Type B pancreatic cell (in vitro differentiated cells): ENCODE results near the gene CCBE1. TPM values are rescaled to one million over a fixed set of nuclear protein-coding genes. Genes with fewer than 3 reads are reported as not detected.

ENCODE experiments used
- DNase-seq: peaks from one replicate; pipeline ENCODE4 v3.0.0; 2021; ENCODE audit warnings: mixed read lengths; ENCODE audit not compliant: unreplicated experiment; ENCODE audit errors: extremely low spot score
- H3K27ac Mint-ChIP-seq: 2 replicates; pipeline ENCODE4 v1.8.0; 2021; ENCODE audit warnings: mild to moderate bottlenecking, mixed read lengths
- H3K27me3 Mint-ChIP-seq: 2 replicates; pipeline ENCODE4 v1.8.0; 2021; ENCODE audit warnings: mixed read lengths
- H3K36me3 Mint-ChIP-seq: 2 replicates; pipeline ENCODE4 v1.8.0; 2021; ENCODE audit warnings: mixed read lengths
- H3K4me1 Mint-ChIP-seq: one replicate; pipeline ENCODE4 v1.8.0; 2021; ENCODE audit warnings: mixed read lengths; ENCODE audit not compliant: unreplicated experiment
- H3K4me3 Mint-ChIP-seq: 2 replicates; pipeline ENCODE4 v1.8.0; 2021; ENCODE audit warnings: mild to moderate bottlenecking, mixed read lengths
- H3K9me3 Mint-ChIP-seq: 2 replicates; pipeline ENCODE4 v1.8.0; 2021; ENCODE audit warnings: mixed read lengths
- total RNA-seq: library from RNA; stranded (reverse); gene quantifications from 2 replicates; pipeline ENCODE4 v1.2.1, GENCODE V29; 2021; ENCODE audit warnings: low replicate concordance
- TF ChIP-seq, protein P1 (sequence below): fragments of 200-600 bp; sonication (generic); conservative IDR thresholded peaks from 2 replicates; pipeline ENCODE4 v1.5.0; 2021; ENCODE audit warnings: antibody characterized with exemption, mild to moderate bottlenecking

CCBE1 gene
- total RNA-seq, 1 donor from 2014 or later: 51.3 TPM

DNA sequence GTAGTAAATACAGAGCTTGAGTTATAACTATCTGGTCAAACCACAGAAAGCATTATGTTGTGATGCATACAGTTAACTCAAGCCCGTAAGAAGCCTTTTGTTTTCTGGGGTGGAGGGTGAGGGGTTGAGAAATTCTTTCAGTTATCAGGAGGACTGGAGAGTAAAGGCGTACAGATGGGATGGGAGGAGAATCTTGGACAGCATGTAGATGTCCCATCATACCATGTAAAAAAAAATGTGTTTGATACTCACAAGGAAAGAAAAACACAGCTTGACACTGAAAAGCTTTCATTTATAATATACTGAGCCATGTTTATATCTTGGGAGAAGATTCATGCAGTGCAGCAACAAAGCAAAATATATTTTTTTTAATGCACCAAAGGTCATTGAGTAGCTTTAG is 12.4 kb downstream of the CCBE1 start:
- peaks cover 16% of the 10 kb centered on the region for H3K27me3 Mint-ChIP-seq
- H3K4me3 Mint-ChIP-seq: no peak overlapping the region
- TF ChIP-seq, protein P1, sequence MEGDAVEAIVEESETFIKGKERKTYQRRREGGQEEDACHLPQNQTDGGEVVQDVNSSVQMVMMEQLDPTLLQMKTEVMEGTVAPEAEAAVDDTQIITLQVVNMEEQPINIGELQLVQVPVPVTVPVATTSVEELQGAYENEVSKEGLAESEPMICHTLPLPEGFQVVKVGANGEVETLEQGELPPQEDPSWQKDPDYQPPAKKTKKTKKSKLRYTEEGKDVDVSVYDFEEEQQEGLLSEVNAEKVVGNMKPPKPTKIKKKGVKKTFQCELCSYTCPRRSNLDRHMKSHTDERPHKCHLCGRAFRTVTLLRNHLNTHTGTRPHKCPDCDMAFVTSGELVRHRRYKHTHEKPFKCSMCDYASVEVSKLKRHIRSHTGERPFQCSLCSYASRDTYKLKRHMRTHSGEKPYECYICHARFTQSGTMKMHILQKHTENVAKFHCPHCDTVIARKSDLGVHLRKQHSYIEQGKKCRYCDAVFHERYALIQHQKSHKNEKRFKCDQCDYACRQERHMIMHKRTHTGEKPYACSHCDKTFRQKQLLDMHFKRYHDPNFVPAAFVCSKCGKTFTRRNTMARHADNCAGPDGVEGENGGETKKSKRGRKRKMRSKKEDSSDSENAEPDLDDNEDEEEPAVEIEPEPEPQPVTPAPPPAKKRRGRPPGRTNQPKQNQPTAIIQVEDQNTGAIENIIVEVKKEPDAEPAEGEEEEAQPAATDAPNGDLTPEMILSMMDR: no peak
- no peaks in the 10 kb centered on the region for H3K9me3 Mint-ChIP-seq
- peaks cover 24% of the 10 kb centered on the region for H3K4me1 Mint-ChIP-seq
- no peak overlapping the region for H3K27ac Mint-ChIP-seq
- H3K36me3 Mint-ChIP-seq: no peaks in the 10 kb centered on the region
- no peak for DNase-seq

DNA sequence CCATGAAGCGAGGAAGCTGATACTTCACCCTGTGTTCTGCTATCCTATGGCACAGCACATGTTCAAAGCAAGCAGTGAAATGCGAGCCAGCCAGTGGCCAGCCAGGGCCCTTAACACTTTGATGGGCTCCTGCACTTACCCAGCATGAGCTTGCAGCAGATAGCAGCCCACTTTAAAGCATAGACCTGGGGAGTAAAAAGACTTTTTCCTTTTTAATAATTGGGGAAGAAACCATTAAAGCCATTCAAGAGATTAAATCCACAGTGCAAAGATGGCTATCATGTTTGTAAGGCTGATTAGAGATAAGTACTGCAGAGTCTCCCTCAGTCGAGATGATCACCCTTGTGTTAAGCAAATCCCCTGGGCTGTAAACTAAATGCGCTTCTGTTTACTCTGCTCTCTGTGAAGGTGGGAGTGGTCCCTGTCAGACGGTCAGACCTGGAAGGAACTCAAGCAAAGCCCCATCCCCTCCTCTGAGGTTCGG is 15.7 kb downstream of the CCBE1 start:
- no peaks in the 10 kb centered on the region for H3K9me3 Mint-ChIP-seq
- H3K27ac Mint-ChIP-seq: no peak overlapping the region
- DNase-seq: no peak
- H3K4me1 Mint-ChIP-seq: peaks cover 28% of the 10 kb centered on the region
- no peaks in the 10 kb centered on the region for H3K36me3 Mint-ChIP-seq
- no peak overlapping the region for H3K4me3 Mint-ChIP-seq
- H3K27me3 Mint-ChIP-seq: peaks cover 9% of the 10 kb centered on the region
- TF ChIP-seq, protein P1: no peak

DNA sequence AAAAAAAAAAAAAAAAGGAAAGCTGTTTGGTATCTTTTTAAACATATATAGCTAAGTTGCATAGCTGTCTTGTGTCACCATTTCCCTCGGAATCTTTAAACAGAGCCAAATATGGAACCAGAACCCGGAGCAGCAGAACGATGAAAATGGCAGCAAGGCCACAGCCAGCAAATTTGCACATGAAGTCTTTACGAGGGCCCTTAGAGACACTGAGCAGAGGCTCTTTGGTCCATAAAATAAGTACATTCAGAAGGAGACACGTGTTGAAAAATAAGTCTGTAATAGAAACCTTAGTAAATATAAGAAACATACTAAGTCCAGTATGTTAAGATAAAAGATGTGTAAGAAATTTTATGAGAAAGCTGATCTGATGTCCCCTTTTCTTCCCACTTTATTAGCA is 16.2 kb downstream of the CCBE1 start:
- H3K36me3 Mint-ChIP-seq: no peaks in the 10 kb centered on the region
- H3K9me3 Mint-ChIP-seq: no peaks in the 10 kb centered on the region
- H3K27ac Mint-ChIP-seq: no peak overlapping the region
- DNase-seq: no peak
- peaks cover 28% of the 10 kb centered on the region for H3K4me1 Mint-ChIP-seq
- no peak overlapping the region for H3K4me3 Mint-ChIP-seq
- peaks cover 9% of the 10 kb centered on the region for H3K27me3 Mint-ChIP-seq
- TF ChIP-seq, protein P1: no peak

DNA sequence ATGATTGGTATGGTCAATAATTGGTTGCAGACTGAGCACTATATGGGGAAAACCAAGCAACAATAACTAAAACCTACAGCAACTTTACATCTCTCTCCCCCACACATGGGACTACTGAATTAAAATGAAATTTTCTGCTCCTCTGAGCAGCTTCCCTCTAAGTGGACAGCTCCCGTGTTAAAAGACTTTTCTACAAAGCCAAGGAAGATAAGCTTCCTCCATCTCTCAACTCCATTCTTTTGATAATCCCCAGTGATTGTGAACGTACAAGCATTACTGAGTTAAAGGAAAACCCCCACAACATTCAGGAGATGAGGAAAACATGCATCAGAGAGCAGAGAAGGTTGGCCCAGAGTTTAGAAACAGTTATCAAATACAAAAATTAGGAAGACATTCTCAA is 21.9 kb downstream of the CCBE1 start:
- Mint-ChIP-seq H3K4me3 (no peak overlapping the region), H3K9me3 (no peaks in the 10 kb centered on the region), H3K36me3 (no peaks in the 10 kb centered on the region), H3K27me3 (no peaks in the 10 kb centered on the region), H3K4me1 (peaks cover 20% of the 10 kb centered on the region), H3K27ac (no peak overlapping the region)
- TF ChIP-seq, protein P1: no peak
- no peak for DNase-seq

DNA sequence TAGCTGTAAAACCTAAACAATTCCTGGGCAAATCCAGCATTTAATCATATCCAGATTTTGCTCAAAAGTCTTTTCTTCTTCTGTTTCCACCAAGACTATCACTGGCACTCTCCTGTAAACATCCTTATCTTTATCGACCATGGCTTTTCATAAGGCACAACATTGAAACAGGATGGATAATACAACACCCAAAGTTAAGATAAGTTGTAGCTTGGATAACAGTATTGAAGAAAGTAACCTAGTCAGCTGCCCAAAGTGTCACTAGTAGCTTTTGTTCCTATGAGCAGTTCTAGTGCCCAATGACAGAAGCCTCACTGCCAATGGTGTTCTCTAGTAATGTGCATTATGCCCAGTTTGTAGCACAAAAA is 22.3 kb downstream of the CCBE1 start:
- no peaks in the 10 kb centered on the region for H3K36me3 Mint-ChIP-seq
- no peak overlapping the region for H3K27ac Mint-ChIP-seq
- peaks cover 20% of the 10 kb centered on the region for H3K4me1 Mint-ChIP-seq
- DNase-seq: no peak
- TF ChIP-seq, protein P1: no peak
- H3K4me3 Mint-ChIP-seq: no peak overlapping the region
- no peaks in the 10 kb centered on the region for H3K27me3 Mint-ChIP-seq
- H3K9me3 Mint-ChIP-seq: no peaks in the 10 kb centered on the region
